ENCODE data around the gene NTN1. TPM values are rescaled to one million over a fixed set of nuclear protein-coding genes. Genes with fewer than 3 reads are reported as not detected.

NTN1 gene
- total RNA-seq, 1 experiment from 2014 or later: 10.4 TPM

Other genes with a start within 250 kb of the NTN1 start
- not detected in 2 replicates for gene MFSD6L, start 222.1 kb upstream of the NTN1 start, total RNA-seq (2014; rRNA removed; shearing (Covaris generic))
- not detected in 2 replicates for gene PIK3R6, start 153.8 kb upstream of the NTN1 start, total RNA-seq (2014; rRNA removed; shearing (Covaris generic))
- gene PIK3R5, start 55.8 kb upstream of the NTN1 start, total RNA-seq (2014; rRNA removed; shearing (Covaris generic)): not detected in 2 replicates

Measured in SJCRH30 (cell line).